DND-41 (cell line): Measurements from ENCODE around the gene PPP6C.
"Not testable (repeated sequence)": the region's sequence is repeated elsewhere in the genome, so short reads cannot be mapped to it uniquely, and the experiment has no call there.

Source experiments
- EZH2 ChIP-seq: IDR thresholded peaks from 3 replicates; pipeline ENCODE4 v1.6.1; 2012; ENCODE audit warnings: borderline replicate concordance, low read depth, mild to moderate bottlenecking, moderate library complexity, low read length, inconsistent platforms; ENCODE audit not compliant: severe bottlenecking
- TF ChIP-seq, protein P1 (sequence below): IDR thresholded peaks from 2 replicates; pipeline ENCODE4 v1.5.1; 2012; ENCODE audit warnings: borderline replicate concordance, low read length, moderate library complexity, mild to moderate bottlenecking; ENCODE audit not compliant: poor library complexity, severe bottlenecking; ENCODE audit errors: extremely low read depth

- TF ChIP-seq, protein P1, sequence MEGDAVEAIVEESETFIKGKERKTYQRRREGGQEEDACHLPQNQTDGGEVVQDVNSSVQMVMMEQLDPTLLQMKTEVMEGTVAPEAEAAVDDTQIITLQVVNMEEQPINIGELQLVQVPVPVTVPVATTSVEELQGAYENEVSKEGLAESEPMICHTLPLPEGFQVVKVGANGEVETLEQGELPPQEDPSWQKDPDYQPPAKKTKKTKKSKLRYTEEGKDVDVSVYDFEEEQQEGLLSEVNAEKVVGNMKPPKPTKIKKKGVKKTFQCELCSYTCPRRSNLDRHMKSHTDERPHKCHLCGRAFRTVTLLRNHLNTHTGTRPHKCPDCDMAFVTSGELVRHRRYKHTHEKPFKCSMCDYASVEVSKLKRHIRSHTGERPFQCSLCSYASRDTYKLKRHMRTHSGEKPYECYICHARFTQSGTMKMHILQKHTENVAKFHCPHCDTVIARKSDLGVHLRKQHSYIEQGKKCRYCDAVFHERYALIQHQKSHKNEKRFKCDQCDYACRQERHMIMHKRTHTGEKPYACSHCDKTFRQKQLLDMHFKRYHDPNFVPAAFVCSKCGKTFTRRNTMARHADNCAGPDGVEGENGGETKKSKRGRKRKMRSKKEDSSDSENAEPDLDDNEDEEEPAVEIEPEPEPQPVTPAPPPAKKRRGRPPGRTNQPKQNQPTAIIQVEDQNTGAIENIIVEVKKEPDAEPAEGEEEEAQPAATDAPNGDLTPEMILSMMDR = not testable (repeated sequence)
- not testable (repeated sequence) for TF ChIP-seq EZH2
These were observed 26.7 kb downstream of the PPP6C start for GRCh38 chr9:125162891-125163290.
